K562 (cell line): ENCODE measurements around the gene FAM149A. TPM values are rescaled to one million over a fixed set of nuclear protein-coding genes. Genes with fewer than 3 reads are reported as not detected.

Experiments used
- ATAC-seq: fragments of 200-7000 bp; cut with Tn5 transposase; 3 replicates; pipeline ENCODE4 v1.9.1; 2020; ENCODE audit warnings: moderate library complexity
- BruUV-seq: library from RNA; stranded (reverse); fragments of 400-500 nt; replicated peaks from 2 replicates; lab custom pipeline; 2021; lab: Mats Ljungman, UMichigan
- CTCF ChIA-PET: fragments of 300-600 bp; formaldehyde crosslinking; extraction: SDS; loops from one replicate; lab custom pipeline; 2021; ENCODE audit warnings: low intra/inter-chr PET ratio; lab: Yijun Ruan, JAX
- POLR2A ChIA-PET: fragments of 300-600, 350-650 bp; sonication (Branson Sonifier 250); formaldehyde crosslinking; extraction: SDS; loops from one replicate; lab custom pipeline; 2021; ENCODE audit warnings: antibody characterized with exemption, inconsistent platforms; lab: Yijun Ruan, JAX
- DNase-seq, 4 experiments: peaks; one replicate each; pipeline versions ENCODE4 v3.0.0 to v3.0.0-alpha.2; 2011 to 2018; ENCODE audit warnings: low spot score in 3 of 4, mixed read lengths in 3 of 4; ENCODE audit errors: extremely low read depth in 1 of 4
- FAIRE-seq: peaks from 2 replicates; lab custom pipeline; 2011; peaks lifted over from hg19 to GRCh38; lab: Jason Lieb, UNC
- H2AFZ ChIP-seq: 2 replicates; pipeline ENCODE4 v1.6.0; 2011; ENCODE audit warnings: low read depth, low read length, control low read depth, inconsistent platforms
- H3K27ac ChIP-seq: fragments of 200-600 bp; 3 replicates; pipeline ENCODE4 v1.8.0; 2011; ENCODE audit warnings: low read depth, mild to moderate bottlenecking, control low read depth, inconsistent platforms, low read length, moderate library complexity, mixed read lengths; ENCODE audit errors: extremely low read depth
- H3K27me3 ChIP-seq, 2 experiments: fragments of 300-600 bp in 1 of 2; 2 replicates in 1 of 2; 3 replicates in 1 of 2; pipeline versions ENCODE4 v1.6.0 to v1.8.0; 2011; ENCODE audit warnings: inconsistent platforms in 2 of 2, low read length in 2 of 2, mild to moderate bottlenecking in 1 of 2, mixed read lengths in 1 of 2, moderate library complexity in 1 of 2; ENCODE audit not compliant: control insufficient read depth in 2 of 2, insufficient read depth in 2 of 2
- H3K36me3 ChIP-seq: fragments of 300-600 bp; 3 replicates; pipeline ENCODE4 v1.8.0; 2011; ENCODE audit warnings: mild to moderate bottlenecking, low read length, inconsistent platforms; ENCODE audit not compliant: control insufficient read depth, insufficient read depth
- H3K4me1 ChIP-seq, 2 experiments: fragments of 200-600 bp in 1 of 2; replicated peaks in 1 of 2; 2 replicates in 1 of 2; 3 replicates in 1 of 2; pipeline versions ENCODE4 v1.5.1 to v1.8.0; 2011; ENCODE audit warnings: inconsistent platforms in 2 of 2, low read length in 2 of 2, mild to moderate bottlenecking in 1 of 2, mixed read lengths in 1 of 2, moderate library complexity in 1 of 2; ENCODE audit not compliant: control insufficient read depth in 2 of 2, insufficient read depth in 2 of 2
- H3K4me2 ChIP-seq: 2 replicates; pipeline ENCODE4 v1.6.1; 2011; ENCODE audit warnings: low read length, control low read depth, inconsistent platforms, mixed read lengths; ENCODE audit not compliant: insufficient read depth
- H3K4me3 ChIP-seq: fragments of 200-600 bp; sonication (generic), shearing (Covaris generic); 2 replicates; pipeline ENCODE4 v1.5.1; 2016; ENCODE audit warnings: control low read depth, inconsistent platforms
- H3K79me2 ChIP-seq: fragments of 200-600 bp; 3 replicates; pipeline ENCODE4 v1.8.0; 2011; ENCODE audit warnings: low read length, inconsistent platforms; ENCODE audit not compliant: control insufficient read depth, insufficient read depth
- H3K9ac ChIP-seq, 2 experiments: 2 replicates each; pipeline versions ENCODE4 v1.6.0 to v1.6.1; 2011; ENCODE audit warnings: low read depth in 2 of 2, low read length in 2 of 2, control low read depth in 1 of 2, inconsistent platforms in 1 of 2, mild to moderate bottlenecking in 1 of 2, mixed read lengths in 1 of 2; ENCODE audit not compliant: insufficient read depth in 1 of 2
- H3K9me1 ChIP-seq: one replicate; pipeline ENCODE4 v1.6.0; 2011; ENCODE audit warnings: inconsistent platforms, mild to moderate bottlenecking, low read length, moderate library complexity; ENCODE audit not compliant: control insufficient read depth, insufficient read depth
- H3K9me3 ChIP-seq: replicated peaks from 2 replicates; pipeline ENCODE4 v1.5.1; 2011; ENCODE audit warnings: low read depth, low read length, inconsistent platforms; ENCODE audit not compliant: control insufficient read depth, insufficient read depth
- H4K20me1 ChIP-seq: replicated peaks from 2 replicates; pipeline ENCODE4 v1.6.1; 2011; ENCODE audit warnings: low read length, inconsistent platforms, mixed read lengths; ENCODE audit not compliant: control insufficient read depth, insufficient read depth
- GATA2 ChIP-seq: sonication (generic); formaldehyde crosslinking; IDR thresholded peaks from 2 replicates; pipeline ENCODE4 v1.4.0; 2020; ENCODE audit warnings: mild to moderate bottlenecking, missing genetic modification reagents
- RBM22 ChIP-seq: fragments of 200-400 bp; formaldehyde crosslinking; IDR thresholded peaks from 2 replicates; pipeline ENCODE4 v1.6.1; 2018; ENCODE audit warnings: low read length, low read depth; ENCODE audit not compliant: poor library complexity, severe bottlenecking
- ZNF12 ChIP-seq: sonication (generic); formaldehyde crosslinking; IDR thresholded peaks from 2 replicates; pipeline ENCODE4 v1.4.0; 2020; ENCODE audit warnings: mild to moderate bottlenecking, missing genetic modification reagents
- ZNF696 ChIP-seq: fragments of 250-450 bp; sonication (Bioruptor Pico); conservative IDR thresholded peaks from 2 replicates; pipeline ENCODE4 v1.4.0; 2020; ENCODE audit warnings: mild to moderate bottlenecking, moderate library complexity
- WGBS: fragments of 100-300 bp; shearing (Covaris generic); methylation state at CpG from one replicate; pipeline ENCODE4 v1.1.6; 2016; ENCODE audit warnings: low coverage, mixed read lengths; ENCODE audit not compliant: insufficient coverage; ENCODE audit errors: missing lambda C conversion rate; 5-methylcytosine and 5-hydroxymethylcytosine counted together
- in situ Hi-C: fragments of 300-500 bp; cut with MboI; formaldehyde crosslinking; loops from 4 replicates; pipeline ENCODE4 v1.15.0; 2018; ENCODE audit warnings: inconsistent platforms, mixed read lengths
- intact Hi-C: fragments of 100-400 bp; cut with micrococcal nuclease; formaldehyde crosslinking; loops from 2 replicates; pipeline ENCODE4 v1.14.2; 2022
- polyA plus RNA-seq, 8 experiments: library from polyadenylated mRNA; depleted of rRNA in 4 of 8; stranded (reverse) in 5 of 8; unstranded in 3 of 8; fragments of >200 nt; fragmentation: Nextera tagmentation in 2 of 8; fragmentation: Illumina TruSeq in 1 of 8; extraction: Ambion mirVana in 2 of 8; extraction: Trizol in 1 of 8; gene quantifications; 2 replicates each; pipeline versions ENCODE4 v1.2.1 to v1.2.3, GENCODE V29; 2011 to 2014; ENCODE audit warnings: inconsistent platforms in 1 of 8, missing spikeins in 1 of 8
- total RNA-seq, 7 experiments: library from RNA; depleted of rRNA in 6 of 7; stranded (reverse); fragments of >200 nt in 6 of 7; fragmentation: Illumina TruSeq in 2 of 7; extraction: Trizol in 2 of 7; gene quantifications; 2 replicates each; pipeline versions ENCODE4 v1.2.1 to v1.2.3, GENCODE V29; 2011 to 2021; ENCODE audit warnings: low replicate concordance in 1 of 7
- TF ChIP-seq, protein P1 (sequence below), 2 experiments: IDR thresholded peaks in 1 of 2; conservative IDR thresholded peaks in 1 of 2; 2 replicates each; pipeline ENCODE4 v1.6.1; 2016; ENCODE audit warnings: low read depth in 2 of 2, mild to moderate bottlenecking in 1 of 2, missing compliant biosample characterization in 1 of 2, missing genetic modification characterization in 1 of 2, moderate library complexity in 1 of 2
- TF ChIP-seq, protein P2 (sequence below): sonication (generic); formaldehyde crosslinking; IDR thresholded peaks from 2 replicates; pipeline ENCODE4 v1.8.1; 2023; ENCODE audit warnings: mild to moderate bottlenecking, missing genetic modification reagents

FAM149A gene
- total and polyA plus RNA-seq, 9 of the 15 experiments (the other 6 are each of a cell fraction or from before 2014, with no cell fraction given) = not detected

DNA sequence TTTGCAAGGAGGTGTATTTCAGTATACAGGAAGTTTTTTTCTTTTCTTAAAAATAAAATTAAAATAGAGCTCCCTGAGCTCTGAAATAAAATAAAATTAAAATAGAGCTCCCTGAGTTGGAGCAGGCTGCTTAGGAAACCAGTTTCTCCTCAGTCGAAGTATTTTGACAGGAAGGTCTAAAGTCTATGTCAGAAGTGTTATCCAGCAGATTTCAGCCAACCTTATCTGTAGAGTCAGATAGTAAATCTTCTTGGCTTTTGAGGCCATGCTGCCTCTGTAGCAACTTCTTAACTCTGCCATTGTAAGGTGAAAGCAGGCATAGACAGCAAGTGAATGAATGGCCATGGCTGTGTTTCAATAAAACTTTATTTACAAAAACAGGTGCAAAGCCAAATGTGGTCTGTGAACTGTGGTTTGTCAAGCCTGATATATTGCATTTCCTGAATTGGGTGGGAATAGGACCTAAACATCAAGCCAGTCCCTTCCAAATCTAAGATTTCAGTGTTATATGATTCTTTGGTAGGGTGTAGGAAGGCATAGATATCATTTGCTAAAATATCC is 113.3 kb downstream of the FAM149A start:
- no peaks in the 10 kb centered on the region; a peak in 1 of 5 replicates for H3K27me3 ChIP-seq
- WGBS = 0% methylated on average over 1 of the region's 1 CpG
- H2AFZ ChIP-seq = no peak overlapping the region
- H3K27ac ChIP-seq = no peak overlapping the region
- no peak overlapping the region for H3K9ac ChIP-seq
- POLR2A ChIA-PET = no interaction called here
- no peak overlapping the region for H3K4me2 ChIP-seq
- no peak for FAIRE-seq
- H3K4me1 ChIP-seq = no peaks in the 10 kb centered on the region
- H4K20me1 ChIP-seq = no peaks in the 10 kb centered on the region
- BruUV-seq = no TSS peak
- in situ Hi-C loops (no loop called here), intact Hi-C loops (no loop called here)
- no peaks in the 10 kb centered on the region for H3K9me1 ChIP-seq
- ATAC-seq = no peak
- no peaks in the 10 kb centered on the region for H3K36me3 ChIP-seq
- no peak for DNase-seq
- CTCF ChIA-PET = no interaction called here
- H3K9me3 ChIP-seq = no peaks in the 10 kb centered on the region
- H3K79me2 ChIP-seq = no peaks in the 10 kb centered on the region
- H3K4me3 ChIP-seq = no peak overlapping the region
- TF ChIP-seq, protein P1, sequence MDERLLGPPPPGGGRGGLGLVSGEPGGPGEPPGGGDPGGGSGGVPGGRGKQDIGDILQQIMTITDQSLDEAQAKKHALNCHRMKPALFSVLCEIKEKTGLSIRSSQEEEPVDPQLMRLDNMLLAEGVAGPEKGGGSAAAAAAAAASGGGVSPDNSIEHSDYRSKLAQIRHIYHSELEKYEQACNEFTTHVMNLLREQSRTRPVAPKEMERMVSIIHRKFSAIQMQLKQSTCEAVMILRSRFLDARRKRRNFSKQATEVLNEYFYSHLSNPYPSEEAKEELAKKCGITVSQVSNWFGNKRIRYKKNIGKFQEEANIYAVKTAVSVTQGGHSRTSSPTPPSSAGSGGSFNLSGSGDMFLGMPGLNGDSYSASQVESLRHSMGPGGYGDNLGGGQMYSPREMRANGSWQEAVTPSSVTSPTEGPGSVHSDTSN (CRISPR knock-in tag; IDR thresholded peaks at IDR 0.05; ENCODE audit: low read depth) = no peak
- TF ChIP-seq, protein P1 (tag; conservative IDR thresholded peaks at IDR 0.05; ENCODE audit: low read depth) = 0 out of 2 replicates have a peak, but pooled peaks have one; percentile 28
- TF ChIP-seq ZNF696 (CRISPR knock-in tag) (no peak), RBM22 (no peak), GATA2 (CRISPR knock-in tag) (no peak), ZNF12 (no peak)
- TF ChIP-seq, protein P2, sequence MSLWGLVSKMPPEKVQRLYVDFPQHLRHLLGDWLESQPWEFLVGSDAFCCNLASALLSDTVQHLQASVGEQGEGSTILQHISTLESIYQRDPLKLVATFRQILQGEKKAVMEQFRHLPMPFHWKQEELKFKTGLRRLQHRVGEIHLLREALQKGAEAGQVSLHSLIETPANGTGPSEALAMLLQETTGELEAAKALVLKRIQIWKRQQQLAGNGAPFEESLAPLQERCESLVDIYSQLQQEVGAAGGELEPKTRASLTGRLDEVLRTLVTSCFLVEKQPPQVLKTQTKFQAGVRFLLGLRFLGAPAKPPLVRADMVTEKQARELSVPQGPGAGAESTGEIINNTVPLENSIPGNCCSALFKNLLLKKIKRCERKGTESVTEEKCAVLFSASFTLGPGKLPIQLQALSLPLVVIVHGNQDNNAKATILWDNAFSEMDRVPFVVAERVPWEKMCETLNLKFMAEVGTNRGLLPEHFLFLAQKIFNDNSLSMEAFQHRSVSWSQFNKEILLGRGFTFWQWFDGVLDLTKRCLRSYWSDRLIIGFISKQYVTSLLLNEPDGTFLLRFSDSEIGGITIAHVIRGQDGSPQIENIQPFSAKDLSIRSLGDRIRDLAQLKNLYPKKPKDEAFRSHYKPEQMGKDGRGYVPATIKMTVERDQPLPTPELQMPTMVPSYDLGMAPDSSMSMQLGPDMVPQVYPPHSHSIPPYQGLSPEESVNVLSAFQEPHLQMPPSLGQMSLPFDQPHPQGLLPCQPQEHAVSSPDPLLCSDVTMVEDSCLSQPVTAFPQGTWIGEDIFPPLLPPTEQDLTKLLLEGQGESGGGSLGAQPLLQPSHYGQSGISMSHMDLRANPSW (CRISPR knock-in tag) = no peak
